K562 (cell line): Measurements from ENCODE around the gene AMBRA1. TPM values are rescaled to one million over a fixed set of nuclear protein-coding genes. Genes with fewer than 3 reads are reported as not detected.

Experiments
- CC2D1A ChIP-seq: fragments of 450-650 bp; IDR thresholded peaks from 2 replicates; pipeline ENCODE4 v1.6.1; 2017; ENCODE audit warnings: mild to moderate bottlenecking
- ELK1 ChIP-seq: sonication (generic); formaldehyde crosslinking; IDR thresholded peaks from 2 replicates; pipeline ENCODE4 v1.8.1; 2022; ENCODE audit warnings: missing genetic modification reagents
- FOXA3 ChIP-seq, 2 experiments: fragments of 450-650 bp in 1 of 2; sonication (generic) in 1 of 2; formaldehyde crosslinking; IDR thresholded peaks in 1 of 2; conservative IDR thresholded peaks in 1 of 2; 2 replicates each; pipeline versions ENCODE4 v1.4.0 to v1.8.0; 2020 to 2022; ENCODE audit warnings: mild to moderate bottlenecking in 2 of 2, missing genetic modification reagents in 1 of 2
- GTF2E2 ChIP-seq: fragments of 200-800 bp; sonication (Bioruptor generic); IDR thresholded peaks from 2 replicates; pipeline ENCODE4 v1.6.1; 2016; ENCODE audit warnings: missing genetic modification characterization, missing compliant biosample characterization
- HES1 ChIP-seq: fragments of 450-650 bp; IDR thresholded peaks from 2 replicates; pipeline ENCODE4 v1.6.1; 2016; ENCODE audit warnings: low read depth, mild to moderate bottlenecking, moderate library complexity
- HLTF ChIP-seq: fragments of 450-650 bp; IDR thresholded peaks from 2 replicates; pipeline ENCODE4 v1.6.1; 2016
- NONO ChIP-seq, 2 experiments: fragments of 200-400 bp in 1 of 2; fragments of 450-650 bp in 1 of 2; formaldehyde crosslinking in 1 of 2; IDR thresholded peaks; 2 replicates each; pipeline ENCODE4 v1.6.1; 2017; ENCODE audit warnings: low read depth in 2 of 2, mild to moderate bottlenecking in 2 of 2, moderate library complexity in 2 of 2, low read length in 1 of 2
- NR4A1 ChIP-seq, 2 experiments: fragments of 250-450 bp in 1 of 2; fragments of 450-650 bp in 1 of 2; sonication (Bioruptor Pico) in 1 of 2; IDR thresholded peaks; 2 replicates each; pipeline versions ENCODE4 v1.4.0 to v1.6.1; 2016 to 2020; ENCODE audit warnings: mild to moderate bottlenecking in 2 of 2, missing compliant biosample characterization in 1 of 2, missing genetic modification characterization in 1 of 2, moderate library complexity in 1 of 2
- PREB ChIP-seq: sonication (generic); formaldehyde crosslinking; IDR thresholded peaks from 2 replicates; pipeline ENCODE4 v1.8.1; 2023; ENCODE audit warnings: mild to moderate bottlenecking, missing genetic modification reagents
- PTBP1 ChIP-seq: fragments of 200-400 bp; formaldehyde crosslinking; IDR thresholded peaks from 2 replicates; pipeline ENCODE4 v1.6.1; 2017; ENCODE audit warnings: low read depth, low read length
- RBM22 ChIP-seq: fragments of 200-400 bp; formaldehyde crosslinking; IDR thresholded peaks from 2 replicates; pipeline ENCODE4 v1.6.1; 2018; ENCODE audit warnings: low read length, low read depth; ENCODE audit not compliant: poor library complexity, severe bottlenecking
- RNF219 ChIP-seq: fragments of 250-450 bp; sonication (Bioruptor Pico); IDR thresholded peaks from 2 replicates; pipeline ENCODE4 v1.5.0; 2022; ENCODE audit warnings: mild to moderate bottlenecking
- TAF9B ChIP-seq: fragments of 450-650 bp; IDR thresholded peaks from 2 replicates; pipeline ENCODE4 v1.6.1; 2018; ENCODE audit warnings: mild to moderate bottlenecking; ENCODE audit not compliant: partially characterized antibody
- ZBTB1 ChIP-seq: sonication (generic); formaldehyde crosslinking; IDR thresholded peaks from 2 replicates; pipeline ENCODE4 v1.8.1; 2023; ENCODE audit warnings: missing genetic modification reagents, low read depth, mild to moderate bottlenecking, borderline replicate concordance
- ZNF57 ChIP-seq: fragments of 450-650 bp; formaldehyde crosslinking; IDR thresholded peaks from 2 replicates; pipeline ENCODE4 v1.4.0; 2020; ENCODE audit warnings: mild to moderate bottlenecking, moderate library complexity
- polyA plus RNA-seq, 8 experiments: library from polyadenylated mRNA; depleted of rRNA in 4 of 8; stranded (reverse) in 5 of 8; unstranded in 3 of 8; fragments of >200 nt; fragmentation: Nextera tagmentation in 2 of 8; fragmentation: Illumina TruSeq in 1 of 8; extraction: Ambion mirVana in 2 of 8; extraction: Trizol in 1 of 8; gene quantifications; 2 replicates each; pipeline versions ENCODE4 v1.2.1 to v1.2.3, GENCODE V29; 2011 to 2014; ENCODE audit warnings: inconsistent platforms in 1 of 8, missing spikeins in 1 of 8
- total RNA-seq, 7 experiments: library from RNA; depleted of rRNA in 6 of 7; stranded (reverse); fragments of >200 nt in 6 of 7; fragmentation: Illumina TruSeq in 2 of 7; extraction: Trizol in 2 of 7; gene quantifications; 2 replicates each; pipeline versions ENCODE4 v1.2.1 to v1.2.3, GENCODE V29; 2011 to 2021; ENCODE audit warnings: low replicate concordance in 1 of 7
- TF ChIP-seq, protein P1 (sequence below): sonication (generic); formaldehyde crosslinking; IDR thresholded peaks from 2 replicates; pipeline ENCODE4 v1.8.0; 2022; ENCODE audit warnings: mild to moderate bottlenecking, missing genetic modification reagents

The AMBRA1 gene
- total and polyA plus RNA-seq, 9 of the 15 experiments (the other 6 are each of a cell fraction or from before 2014, with no cell fraction given) = 0.15 to 24.5 (median 13.0) TPM

- TF ChIP-seq, protein P1, sequence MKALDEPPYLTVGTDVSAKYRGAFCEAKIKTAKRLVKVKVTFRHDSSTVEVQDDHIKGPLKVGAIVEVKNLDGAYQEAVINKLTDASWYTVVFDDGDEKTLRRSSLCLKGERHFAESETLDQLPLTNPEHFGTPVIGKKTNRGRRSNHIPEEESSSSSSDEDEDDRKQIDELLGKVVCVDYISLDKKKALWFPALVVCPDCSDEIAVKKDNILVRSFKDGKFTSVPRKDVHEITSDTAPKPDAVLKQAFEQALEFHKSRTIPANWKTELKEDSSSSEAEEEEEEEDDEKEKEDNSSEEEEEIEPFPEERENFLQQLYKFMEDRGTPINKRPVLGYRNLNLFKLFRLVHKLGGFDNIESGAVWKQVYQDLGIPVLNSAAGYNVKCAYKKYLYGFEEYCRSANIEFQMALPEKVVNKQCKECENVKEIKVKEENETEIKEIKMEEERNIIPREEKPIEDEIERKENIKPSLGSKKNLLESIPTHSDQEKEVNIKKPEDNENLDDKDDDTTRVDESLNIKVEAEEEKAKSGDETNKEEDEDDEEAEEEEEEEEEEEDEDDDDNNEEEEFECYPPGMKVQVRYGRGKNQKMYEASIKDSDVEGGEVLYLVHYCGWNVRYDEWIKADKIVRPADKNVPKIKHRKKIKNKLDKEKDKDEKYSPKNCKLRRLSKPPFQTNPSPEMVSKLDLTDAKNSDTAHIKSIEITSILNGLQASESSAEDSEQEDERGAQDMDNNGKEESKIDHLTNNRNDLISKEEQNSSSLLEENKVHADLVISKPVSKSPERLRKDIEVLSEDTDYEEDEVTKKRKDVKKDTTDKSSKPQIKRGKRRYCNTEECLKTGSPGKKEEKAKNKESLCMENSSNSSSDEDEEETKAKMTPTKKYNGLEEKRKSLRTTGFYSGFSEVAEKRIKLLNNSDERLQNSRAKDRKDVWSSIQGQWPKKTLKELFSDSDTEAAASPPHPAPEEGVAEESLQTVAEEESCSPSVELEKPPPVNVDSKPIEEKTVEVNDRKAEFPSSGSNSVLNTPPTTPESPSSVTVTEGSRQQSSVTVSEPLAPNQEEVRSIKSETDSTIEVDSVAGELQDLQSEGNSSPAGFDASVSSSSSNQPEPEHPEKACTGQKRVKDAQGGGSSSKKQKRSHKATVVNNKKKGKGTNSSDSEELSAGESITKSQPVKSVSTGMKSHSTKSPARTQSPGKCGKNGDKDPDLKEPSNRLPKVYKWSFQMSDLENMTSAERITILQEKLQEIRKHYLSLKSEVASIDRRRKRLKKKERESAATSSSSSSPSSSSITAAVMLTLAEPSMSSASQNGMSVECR (CRISPR knock-in tag) = peak; percentile 100
- TF ChIP-seq PREB (peak; percentile 94; the same call in 1 of the 2 replicates), RNF219 (CRISPR knock-in tag) (no peak), NR4A1 (CRISPR knock-in tag; IDR thresholded peaks at IDR 0.05) (no peak), NR4A1 (tag; IDR thresholded peaks at IDR 0.05) (0 out of 2 replicates have a peak, but pooled peaks have one; percentile 23), ELK1 (CRISPR knock-in tag) (no peak), TAF9B (no peak), CC2D1A (0 out of 2 replicates have a peak, but pooled peaks have one; percentile 28), ZNF57 (no peak), PTBP1 (no peak), NONO (IDR thresholded peaks at IDR 0.05; ENCODE audit: low read depth in 2 of 2, low read length in 1 of 2) (no peak), HES1 (no peak), RBM22 (peak; percentile 91), HLTF (no peak), FOXA3 (CRISPR knock-in tag; conservative IDR thresholded peaks at IDR 0.05 in 1 of 2, IDR thresholded peaks at IDR 0.05 in 1 of 2) (no peak), ZBTB1 (CRISPR knock-in tag) (peak; percentile 67; the same call in 1 of the 2 replicates), GTF2E2 (tag) (no peak)
These were observed 201.2 kb downstream of the AMBRA1 start (continued) for GRCh38 chr11:46392421-46393230.
